Kidney epithelial cell (primary cell): ENCODE data around the gene EFL1. TPM values are rescaled to one million over a fixed set of nuclear protein-coding genes. Genes with fewer than 3 reads are reported as not detected.
A peak's percentile ranks its signal among the peaks of the same experiment; 100 is the strongest.
"Not testable (repeated sequence)": the region's sequence is repeated elsewhere in the genome, so short reads cannot be mapped to it uniquely, and the experiment has no call there.

Experiments used
- DNase-seq: peaks from one replicate; pipeline ENCODE4 v3.0.0-alpha.2; 2010; ENCODE audit warnings: low read depth
- H3K27me3 ChIP-seq: 2 replicates; pipeline ENCODE4 v1.6.0; 2011; ENCODE audit warnings: low read length; ENCODE audit not compliant: control insufficient read depth, insufficient read depth
- H3K36me3 ChIP-seq: 2 replicates; pipeline ENCODE4 v1.5.1; 2011; ENCODE audit warnings: low read length; ENCODE audit not compliant: control insufficient read depth, insufficient read depth
- H3K4me3 ChIP-seq: 2 replicates; pipeline ENCODE4 v1.5.1; 2011; ENCODE audit warnings: low read depth, mild to moderate bottlenecking, control low read depth, low read length
- total RNA-seq: library from RNA; depleted of rRNA; stranded (reverse); fragments of >200 nt; gene quantifications from 2 replicates; pipeline ENCODE4 v1.2.3, GENCODE V29; 2015
- TF ChIP-seq, protein P1 (sequence below): IDR thresholded peaks from 2 replicates; pipeline ENCODE4 v1.5.1; 2011; ENCODE audit warnings: mild to moderate bottlenecking, moderate library complexity, low read length, control low read depth, inconsistent platforms; ENCODE audit not compliant: insufficient read depth, poor library complexity, severe bottlenecking

The EFL1 gene
- total RNA-seq, 1 donor from 2014 or later = 21.8 TPM

DNA sequence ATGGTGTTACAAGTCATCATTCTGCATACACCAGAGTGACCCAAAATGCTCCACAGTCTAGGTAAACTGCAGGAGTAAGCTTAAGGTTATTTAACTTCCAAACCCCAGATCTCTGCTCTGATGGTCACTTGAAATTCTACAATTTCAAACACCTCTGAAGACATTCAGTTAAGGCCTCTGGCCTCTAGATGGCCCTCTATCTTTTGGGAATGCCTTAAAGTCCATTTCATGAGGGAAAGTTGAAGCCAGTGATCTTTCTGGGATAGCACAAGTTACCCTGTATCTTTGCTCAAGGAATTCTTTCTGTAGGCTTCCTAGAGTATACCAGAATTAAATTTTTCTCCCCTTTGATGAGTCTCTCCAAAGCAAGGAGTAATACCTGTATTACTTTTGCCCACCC is 18.7 kb upstream of the EFL1 start:
- DNase-seq, H3K4me3 ChIP-seq, H3K36me3 ChIP-seq, H3K27me3 ChIP-seq: not testable (repeated sequence)
- TF ChIP-seq, protein P1, sequence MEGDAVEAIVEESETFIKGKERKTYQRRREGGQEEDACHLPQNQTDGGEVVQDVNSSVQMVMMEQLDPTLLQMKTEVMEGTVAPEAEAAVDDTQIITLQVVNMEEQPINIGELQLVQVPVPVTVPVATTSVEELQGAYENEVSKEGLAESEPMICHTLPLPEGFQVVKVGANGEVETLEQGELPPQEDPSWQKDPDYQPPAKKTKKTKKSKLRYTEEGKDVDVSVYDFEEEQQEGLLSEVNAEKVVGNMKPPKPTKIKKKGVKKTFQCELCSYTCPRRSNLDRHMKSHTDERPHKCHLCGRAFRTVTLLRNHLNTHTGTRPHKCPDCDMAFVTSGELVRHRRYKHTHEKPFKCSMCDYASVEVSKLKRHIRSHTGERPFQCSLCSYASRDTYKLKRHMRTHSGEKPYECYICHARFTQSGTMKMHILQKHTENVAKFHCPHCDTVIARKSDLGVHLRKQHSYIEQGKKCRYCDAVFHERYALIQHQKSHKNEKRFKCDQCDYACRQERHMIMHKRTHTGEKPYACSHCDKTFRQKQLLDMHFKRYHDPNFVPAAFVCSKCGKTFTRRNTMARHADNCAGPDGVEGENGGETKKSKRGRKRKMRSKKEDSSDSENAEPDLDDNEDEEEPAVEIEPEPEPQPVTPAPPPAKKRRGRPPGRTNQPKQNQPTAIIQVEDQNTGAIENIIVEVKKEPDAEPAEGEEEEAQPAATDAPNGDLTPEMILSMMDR = peak; percentile 23

DNA sequence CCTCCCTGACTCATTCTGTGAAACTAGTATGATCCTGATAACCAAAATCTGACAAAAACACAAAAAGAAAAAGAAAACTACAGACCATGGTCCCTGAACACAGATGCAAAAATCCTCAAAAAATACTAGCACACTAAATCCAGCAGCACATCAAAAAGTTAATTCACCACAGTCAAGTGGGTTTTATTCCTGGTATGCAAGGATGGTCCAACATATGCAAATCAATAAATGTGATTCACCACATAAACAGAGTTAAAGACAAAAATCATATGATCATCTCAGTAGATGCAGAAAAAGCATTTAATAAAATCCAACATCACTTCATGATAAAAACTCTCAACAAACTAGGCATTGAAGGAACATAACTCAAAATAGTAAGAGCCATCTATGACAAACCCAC is 12.9 kb upstream of the EFL1 start:
- TF ChIP-seq, protein P1 = no peak
- H3K27me3 ChIP-seq = no peaks in the 10 kb centered on the region
- no peaks in the 10 kb centered on the region for H3K36me3 ChIP-seq
- no peak overlapping the region for H3K4me3 ChIP-seq
- no peak for DNase-seq

DNA sequence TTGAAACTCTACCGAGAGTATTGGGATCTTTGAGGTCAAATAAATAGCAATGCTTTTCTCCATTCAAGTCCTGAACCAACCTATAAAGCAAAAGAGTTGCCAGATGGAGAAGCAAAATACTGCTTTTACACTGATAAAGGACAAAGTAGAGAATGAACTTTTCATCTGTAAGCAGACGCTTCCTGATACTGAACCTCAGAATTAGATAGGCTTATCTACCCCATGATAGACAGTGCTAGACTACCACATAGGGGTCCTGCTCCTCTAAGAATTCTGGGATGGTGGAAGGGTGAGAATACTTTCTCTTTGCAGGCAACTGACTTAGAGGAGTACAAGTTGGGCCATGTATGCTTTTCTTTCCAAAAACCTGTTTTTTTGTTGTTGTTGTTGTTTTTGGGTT is 9.6 kb upstream of the EFL1 start:
- no peak for DNase-seq
- H3K4me3 ChIP-seq = no peak overlapping the region
- no peaks in the 10 kb centered on the region for H3K36me3 ChIP-seq
- no peaks in the 10 kb centered on the region for H3K27me3 ChIP-seq
- TF ChIP-seq, protein P1 = no peak

DNA sequence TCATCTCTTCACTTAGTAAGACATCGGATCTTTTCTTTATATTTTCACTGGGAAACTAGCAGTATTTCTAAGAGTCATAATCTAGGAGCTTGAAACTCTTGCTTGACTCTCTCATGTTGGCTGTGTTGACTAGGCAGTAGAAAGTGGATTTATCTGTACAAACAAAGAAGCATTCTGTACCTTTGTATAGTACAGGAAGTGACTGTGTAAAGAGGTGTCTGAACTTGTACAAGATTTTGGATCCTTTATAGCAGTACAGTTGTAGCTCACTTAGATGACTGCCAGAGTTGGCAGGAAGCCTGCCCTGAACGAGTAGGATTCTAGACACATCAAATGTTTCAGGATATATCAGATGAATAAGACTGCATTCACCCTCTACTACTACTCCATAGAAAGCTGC is 5.9 kb upstream of the EFL1 start:
- H3K36me3 ChIP-seq, DNase-seq, H3K27me3 ChIP-seq, H3K4me3 ChIP-seq: not testable (repeated sequence)

DNA sequence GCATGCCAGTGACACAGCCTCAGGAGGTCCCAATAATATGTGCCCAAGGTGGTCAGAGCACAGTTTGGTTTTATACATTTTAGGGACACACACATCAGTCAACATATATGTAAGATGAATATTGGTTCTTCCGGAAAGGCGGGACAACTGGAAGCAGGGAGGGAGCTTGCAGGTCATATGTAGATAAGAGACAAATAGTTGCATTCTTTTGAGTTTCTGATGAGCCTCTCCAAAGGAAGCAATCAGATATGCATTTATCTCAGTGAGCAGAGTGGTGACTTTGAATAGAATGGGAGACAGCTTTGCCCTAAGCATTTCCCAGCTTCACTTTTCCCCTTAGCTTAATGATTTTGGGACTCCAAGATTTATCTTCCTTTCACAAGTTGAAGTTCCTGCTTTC is 4.6 kb upstream of the EFL1 start:
- DNase-seq, H3K4me3 ChIP-seq, H3K36me3 ChIP-seq, H3K27me3 ChIP-seq: not testable (repeated sequence)

DNA sequence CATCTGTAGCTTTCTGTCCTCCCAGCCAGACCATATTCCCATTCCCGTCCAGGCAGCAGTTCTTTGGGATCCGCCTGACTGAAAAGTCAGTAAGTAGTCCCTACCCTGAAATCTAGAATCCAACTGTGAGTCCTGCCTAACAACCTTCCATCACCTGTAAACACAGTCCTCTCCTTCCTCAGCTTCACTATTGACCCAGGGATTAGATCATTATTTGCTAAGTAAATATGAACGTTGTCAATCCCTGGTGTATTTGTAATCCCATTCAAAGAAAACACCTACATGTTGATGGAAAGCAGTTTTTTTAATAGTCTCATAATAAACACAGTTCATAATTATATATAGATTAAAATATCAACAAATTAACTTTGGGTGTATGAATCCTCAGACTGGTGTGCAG is 816 bp upstream of the EFL1 start:
- Histone ChIP-seq H3K27me3 (no peaks in the 10 kb centered on the region), H3K36me3 (no peaks in the 10 kb centered on the region), H3K4me3 (peak overlapping the region; percentile 75)
- TF ChIP-seq, protein P1 = no peak
- no peak for DNase-seq

DNA sequence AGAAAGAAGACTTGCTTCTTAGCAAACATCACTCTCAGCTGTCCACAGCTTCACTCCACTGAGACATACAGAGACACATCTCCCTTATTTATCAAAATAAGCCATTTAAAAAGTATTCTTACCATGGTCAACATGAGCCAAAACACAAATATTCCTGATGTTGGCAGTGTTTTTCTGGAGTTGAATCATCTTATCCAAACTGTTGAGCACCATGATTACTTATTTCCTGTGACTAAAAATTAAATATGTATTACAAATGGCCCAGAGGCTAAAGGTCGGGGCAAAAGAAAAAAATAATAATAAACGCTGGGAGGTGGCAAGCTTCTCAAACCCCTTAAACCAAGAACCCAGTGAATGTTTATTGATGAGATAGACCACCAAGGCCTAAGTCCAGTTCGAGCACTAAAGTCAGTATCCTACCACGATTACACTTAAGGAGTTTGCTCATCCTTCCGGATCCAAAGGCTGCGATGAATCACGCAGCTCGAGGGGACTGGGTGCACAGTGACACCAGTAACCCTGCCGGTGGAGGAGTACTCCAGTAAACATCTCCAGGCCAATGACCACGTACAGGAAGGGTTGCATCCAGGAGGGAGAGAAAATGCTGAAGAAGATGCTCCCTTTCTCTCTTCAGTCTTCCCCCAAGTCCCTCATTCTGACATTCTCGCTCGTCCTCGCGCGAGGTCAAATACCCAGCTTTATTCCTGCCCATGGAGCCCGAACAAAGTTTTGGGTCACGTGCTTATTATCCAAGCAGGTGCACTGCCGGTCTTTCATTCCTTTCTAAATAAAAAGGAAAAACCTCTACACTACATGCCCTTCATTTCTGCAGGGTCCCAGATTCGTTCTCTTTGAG is 740 bp downstream of the EFL1 start:
- not testable (repeated sequence) for H3K27me3 ChIP-seq, H3K36me3 ChIP-seq
- H3K4me3 ChIP-seq = peak overlapping the region; percentile 75
- DNase-seq = peak; percentile 18

DNA sequence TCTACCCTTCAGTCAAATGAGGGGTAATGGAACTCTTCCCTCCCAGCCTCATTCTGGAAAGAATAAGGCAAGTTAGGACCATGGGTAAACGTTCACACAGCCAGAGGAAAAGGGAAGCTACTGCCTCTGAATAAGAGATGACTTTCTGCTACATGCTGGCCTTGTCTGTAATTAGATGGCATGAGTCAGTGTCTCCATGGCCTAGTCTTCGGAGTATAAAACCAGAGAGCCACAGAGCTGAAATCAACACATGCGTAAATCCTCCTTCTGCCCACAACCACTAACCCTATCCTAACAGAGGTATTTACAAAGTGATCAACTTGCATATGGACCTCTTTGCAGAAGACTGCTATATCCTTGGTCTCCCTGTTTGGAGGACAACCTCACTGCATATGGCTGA is 14.3 kb downstream of the EFL1 start:
- not testable (repeated sequence) for H3K4me3 ChIP-seq, H3K27me3 ChIP-seq, H3K36me3 ChIP-seq, DNase-seq

DNA sequence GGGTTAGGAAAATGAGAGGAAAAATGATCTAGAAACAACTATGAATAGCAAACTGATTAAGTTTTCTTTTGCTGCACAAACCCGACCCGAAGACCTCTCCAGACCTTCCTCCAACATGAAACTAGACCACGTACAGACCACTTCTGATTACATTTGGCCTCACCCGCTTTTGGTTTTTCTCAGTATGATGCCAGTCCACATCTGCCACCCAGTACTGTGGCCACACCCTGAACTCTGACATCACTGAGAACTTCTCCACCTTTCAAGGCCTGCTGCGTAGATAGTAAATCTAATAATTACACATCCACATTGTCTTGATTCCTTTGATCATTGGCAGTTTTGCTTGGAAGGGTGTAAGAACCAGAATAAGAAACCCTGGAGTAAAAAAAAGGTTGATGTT is 16.6 kb downstream of the EFL1 start:
- not testable (repeated sequence) for DNase-seq

DNA sequence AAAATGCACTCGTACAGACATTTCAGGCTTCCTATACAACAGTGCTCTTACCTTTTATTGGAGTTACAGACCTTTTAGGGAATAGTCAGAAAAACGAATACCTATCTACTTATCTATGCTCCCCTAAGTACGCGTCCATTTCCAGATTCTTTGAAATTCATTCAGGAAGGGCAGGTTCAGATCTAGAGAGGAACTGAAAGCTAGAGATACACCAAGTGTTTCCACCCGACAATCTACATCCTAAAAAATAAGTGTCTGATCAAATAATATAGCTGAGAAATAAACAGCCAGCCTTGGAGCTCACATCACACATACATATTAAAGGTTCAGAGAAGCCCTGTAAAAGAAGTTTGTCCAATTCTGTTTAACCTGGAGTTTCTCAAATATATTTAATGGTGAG is 18.9 kb downstream of the EFL1 start:
- H3K27me3 ChIP-seq = not testable (repeated sequence)

More for the DNA sequence above, 16.6 kb downstream of the EFL1 start:
- not testable (repeated sequence) for H3K4me3 ChIP-seq, H3K36me3 ChIP-seq, H3K27me3 ChIP-seq

More for the DNA sequence above, 18.9 kb downstream of the EFL1 start:
- not testable (repeated sequence) for H3K4me3 ChIP-seq, H3K36me3 ChIP-seq, DNase-seq
